GM23338 (cell line): Measurements from ENCODE around the gene PDCD11. TPM values are rescaled to one million over a fixed set of nuclear protein-coding genes. Genes with fewer than 3 reads are reported as not detected.
A peak's percentile ranks its signal among the peaks of the same experiment; 100 is the strongest.

ENCODE experiments used
- ATAC-seq: fragments of 200-7000 bp; cut with Tn5 transposase; 3 replicates; pipeline ENCODE4 v1.9.1; 2020
- DNase-seq: peaks from one replicate; pipeline ENCODE4 v3.0.0-alpha.2; 2015; ENCODE audit warnings: low spot score
- H2AFZ ChIP-seq: fragments of 200-600 bp; sonication (generic); 2 replicates; pipeline ENCODE4 v1.8.0; 2016; ENCODE audit warnings: antibody characterized with exemption, mild to moderate bottlenecking, moderate library complexity
- H3F3A ChIP-seq: fragments of 200-600 bp; sonication (generic); replicated peaks from 2 replicates; pipeline ENCODE4 v1.8.0; 2017; ENCODE audit warnings: antibody characterized with exemption, mixed run types, low read depth
- H3K27ac ChIP-seq: fragments of 200-600 bp; sonication (generic); 2 replicates; pipeline ENCODE4 v1.6.1; 2016; ENCODE audit warnings: low read depth
- H3K27me3 ChIP-seq: fragments of 200-600 bp; sonication (generic); 2 replicates; pipeline ENCODE4 v1.8.0; 2016; ENCODE audit warnings: mild to moderate bottlenecking, mixed run types, moderate library complexity; ENCODE audit not compliant: insufficient read depth
- H3K36me3 ChIP-seq: fragments of 200-600 bp; sonication (generic); 2 replicates; pipeline ENCODE4 v1.8.0; 2016; ENCODE audit warnings: mild to moderate bottlenecking; ENCODE audit not compliant: insufficient read depth
- H3K4me1 ChIP-seq: fragments of 200-600 bp; sonication (generic); 2 replicates; pipeline ENCODE4 v1.8.0; 2016; ENCODE audit warnings: mild to moderate bottlenecking, moderate library complexity; ENCODE audit not compliant: insufficient read depth
- H3K4me2 ChIP-seq: fragments of 200-600 bp; sonication (generic); 2 replicates; pipeline ENCODE4 v1.7.1; 2017; ENCODE audit warnings: mixed run types
- H3K4me3 ChIP-seq: fragments of 200-600 bp; sonication (generic); 2 replicates; pipeline ENCODE4 v1.6.1; 2016; ENCODE audit warnings: mixed run types
- H3K79me2 ChIP-seq: fragments of 200-600 bp; sonication (generic); replicated peaks from 2 replicates; pipeline ENCODE4 v1.8.0; 2017; ENCODE audit warnings: mild to moderate bottlenecking; ENCODE audit not compliant: insufficient read depth
- H3K9me2 ChIP-seq: fragments of 200-600 bp; sonication (generic); 2 replicates; pipeline ENCODE4 v1.8.0; 2017; ENCODE audit not compliant: insufficient read depth
- H4K20me1 ChIP-seq: fragments of 200-600 bp; sonication (generic); replicated peaks from 2 replicates; pipeline ENCODE4 v1.8.0; 2017; ENCODE audit warnings: mild to moderate bottlenecking; ENCODE audit not compliant: insufficient read depth
- H3K27ac Mint-ChIP-seq: 2 replicates; pipeline ENCODE4 v1.8.0; 2020; ENCODE audit warnings: inconsistent platforms, mild to moderate bottlenecking, moderate library complexity, mixed read lengths
- H3K27me3 Mint-ChIP-seq: 3 replicates; pipeline ENCODE4 v1.8.0; 2022; ENCODE audit warnings: low read depth, mild to moderate bottlenecking, moderate library complexity, mixed read lengths, inconsistent platforms; ENCODE audit not compliant: insufficient read depth, poor library complexity
- H3K36me3 Mint-ChIP-seq: 3 replicates; pipeline ENCODE4 v1.8.0; 2021; ENCODE audit warnings: low read depth, mild to moderate bottlenecking, inconsistent platforms, moderate library complexity, mixed read lengths
- H3K4me1 Mint-ChIP-seq: 3 replicates; pipeline ENCODE4 v1.8.0; 2020; ENCODE audit warnings: mild to moderate bottlenecking, inconsistent platforms, mixed read lengths
- H3K4me3 Mint-ChIP-seq: 3 replicates; pipeline ENCODE4 v1.8.0; 2021; ENCODE audit warnings: moderate library complexity, mild to moderate bottlenecking, inconsistent platforms, mixed read lengths
- H3K9me3 Mint-ChIP-seq: 3 replicates; pipeline ENCODE4 v1.8.0; 2020; ENCODE audit warnings: moderate library complexity, mild to moderate bottlenecking, inconsistent platforms, mixed read lengths
- CREB1 ChIP-seq: fragments of 250-450 bp; sonication (Bioruptor Pico); IDR thresholded peaks from 2 replicates; pipeline ENCODE4 v1.5.0; 2020; ENCODE audit warnings: low read depth, mild to moderate bottlenecking, moderate library complexity
- EZH2phosphoT487 ChIP-seq: fragments of 200-600 bp; sonication (generic); IDR thresholded peaks from one replicate; pipeline ENCODE4 v1.8.1; 2018; ENCODE audit warnings: antibody characterized with exemption; ENCODE audit not compliant: unreplicated experiment
- NANOG ChIP-seq: IDR thresholded peaks from 2 replicates; pipeline ENCODE4 v1.6.1; 2016; ENCODE audit warnings: antibody characterized with exemption, borderline replicate concordance
- ZNF331 ChIP-seq: fragments of 250-450 bp; sonication (Bioruptor Pico); IDR thresholded peaks from 2 replicates; pipeline ENCODE4 v1.5.0; 2020; ENCODE audit warnings: low read depth, mild to moderate bottlenecking, moderate library complexity
- microRNA counts: library from miRNA; unstranded; fragments of <30 nt; microRNA quantifications from one replicate; lab custom pipeline; 2017
- microRNA-seq: library from miRNA; unstranded; fragments of <30 nt; microRNA quantifications from one replicate; pipeline ENCODE4, GENCODE V29; 2017
- polyA plus RNA-seq: library from polyadenylated mRNA; unstranded; fragments of >200 nt; fragmentation: Nextera tagmentation; extraction: Ambion mirVana; gene quantifications from 2 replicates; pipeline ENCODE4 v1.2.1, GENCODE V29; 2016
- total RNA-seq: library from RNA; depleted of rRNA; stranded (reverse); fragments of >200 nt; shearing (Covaris generic); gene quantifications from 2 replicates; pipeline ENCODE4 v1.2.3, GENCODE V29; 2014; rRNA removed
- TF ChIP-seq, protein P1 (sequence below): fragments of 250-450 bp; sonication (Bioruptor Pico); IDR thresholded peaks from 2 replicates; pipeline ENCODE4 v1.5.0; 2020; ENCODE audit warnings: mild to moderate bottlenecking, moderate library complexity

PDCD11 gene
- total and polyA plus RNA-seq, 2 experiments from 2014 or later = 82.1 to 87.8 TPM

DNA sequence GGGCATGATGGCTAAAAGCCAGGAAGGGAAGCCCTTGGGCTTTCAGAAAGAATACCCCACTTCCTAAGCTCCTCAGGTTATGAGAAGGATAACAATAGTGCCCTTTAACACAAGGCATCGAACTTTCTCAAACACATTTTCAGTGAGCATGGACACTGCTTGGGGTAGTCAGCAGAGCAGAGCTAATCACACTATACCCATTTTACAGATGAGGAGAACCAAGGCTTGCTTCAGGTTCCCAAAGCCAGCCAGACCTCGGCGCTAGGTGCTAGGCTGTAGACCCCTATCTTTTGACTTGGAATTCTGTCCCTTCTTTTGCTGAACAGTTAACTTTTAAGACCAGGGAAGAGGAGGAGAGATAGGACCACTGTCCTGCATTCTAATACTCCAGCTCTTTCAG is 98.9 kb downstream of the PDCD11 start:
- H3K9me2 ChIP-seq = no peaks in the 10 kb centered on the region
- ATAC-seq = no peak
- Mint-ChIP-seq H3K27ac (no peak overlapping the region), H3K4me1 (peaks cover 23% of the 10 kb centered on the region; the same call in 2 of the 3 replicates), H3K9me3 (no peaks in the 10 kb centered on the region; the same call in 2 of the 3 replicates), H3K36me3 (no peaks in the 10 kb centered on the region), H3K4me3 (no peak overlapping the region), H3K27me3 (peaks cover 28% of the 10 kb centered on the region)
- H3F3A ChIP-seq = peaks cover 5% of the 10 kb centered on the region; the same call in 1 of the 2 replicates
- no peaks in the 10 kb centered on the region for H3K36me3 ChIP-seq
- no peak overlapping the region for H3K27ac ChIP-seq
- peaks cover 58% of the 10 kb centered on the region for H3K27me3 ChIP-seq
- no peak for DNase-seq
- no peaks in the 10 kb centered on the region; the same call in 1 of the 2 replicates for H3K4me1 ChIP-seq
- no peaks in the 10 kb centered on the region for H4K20me1 ChIP-seq
- no peak overlapping the region for H3K4me3 ChIP-seq
- H2AFZ ChIP-seq = peak overlapping the region; percentile 94; the same call in 1 of the 2 replicates
- TF ChIP-seq CREB1 = no peak
- no peak for TF ChIP-seq EZH2phosphoT487
- TF ChIP-seq ZNF331 (CRISPR knock-in tag) = no peak
- no peak for TF ChIP-seq NANOG
- TF ChIP-seq, protein P1, sequence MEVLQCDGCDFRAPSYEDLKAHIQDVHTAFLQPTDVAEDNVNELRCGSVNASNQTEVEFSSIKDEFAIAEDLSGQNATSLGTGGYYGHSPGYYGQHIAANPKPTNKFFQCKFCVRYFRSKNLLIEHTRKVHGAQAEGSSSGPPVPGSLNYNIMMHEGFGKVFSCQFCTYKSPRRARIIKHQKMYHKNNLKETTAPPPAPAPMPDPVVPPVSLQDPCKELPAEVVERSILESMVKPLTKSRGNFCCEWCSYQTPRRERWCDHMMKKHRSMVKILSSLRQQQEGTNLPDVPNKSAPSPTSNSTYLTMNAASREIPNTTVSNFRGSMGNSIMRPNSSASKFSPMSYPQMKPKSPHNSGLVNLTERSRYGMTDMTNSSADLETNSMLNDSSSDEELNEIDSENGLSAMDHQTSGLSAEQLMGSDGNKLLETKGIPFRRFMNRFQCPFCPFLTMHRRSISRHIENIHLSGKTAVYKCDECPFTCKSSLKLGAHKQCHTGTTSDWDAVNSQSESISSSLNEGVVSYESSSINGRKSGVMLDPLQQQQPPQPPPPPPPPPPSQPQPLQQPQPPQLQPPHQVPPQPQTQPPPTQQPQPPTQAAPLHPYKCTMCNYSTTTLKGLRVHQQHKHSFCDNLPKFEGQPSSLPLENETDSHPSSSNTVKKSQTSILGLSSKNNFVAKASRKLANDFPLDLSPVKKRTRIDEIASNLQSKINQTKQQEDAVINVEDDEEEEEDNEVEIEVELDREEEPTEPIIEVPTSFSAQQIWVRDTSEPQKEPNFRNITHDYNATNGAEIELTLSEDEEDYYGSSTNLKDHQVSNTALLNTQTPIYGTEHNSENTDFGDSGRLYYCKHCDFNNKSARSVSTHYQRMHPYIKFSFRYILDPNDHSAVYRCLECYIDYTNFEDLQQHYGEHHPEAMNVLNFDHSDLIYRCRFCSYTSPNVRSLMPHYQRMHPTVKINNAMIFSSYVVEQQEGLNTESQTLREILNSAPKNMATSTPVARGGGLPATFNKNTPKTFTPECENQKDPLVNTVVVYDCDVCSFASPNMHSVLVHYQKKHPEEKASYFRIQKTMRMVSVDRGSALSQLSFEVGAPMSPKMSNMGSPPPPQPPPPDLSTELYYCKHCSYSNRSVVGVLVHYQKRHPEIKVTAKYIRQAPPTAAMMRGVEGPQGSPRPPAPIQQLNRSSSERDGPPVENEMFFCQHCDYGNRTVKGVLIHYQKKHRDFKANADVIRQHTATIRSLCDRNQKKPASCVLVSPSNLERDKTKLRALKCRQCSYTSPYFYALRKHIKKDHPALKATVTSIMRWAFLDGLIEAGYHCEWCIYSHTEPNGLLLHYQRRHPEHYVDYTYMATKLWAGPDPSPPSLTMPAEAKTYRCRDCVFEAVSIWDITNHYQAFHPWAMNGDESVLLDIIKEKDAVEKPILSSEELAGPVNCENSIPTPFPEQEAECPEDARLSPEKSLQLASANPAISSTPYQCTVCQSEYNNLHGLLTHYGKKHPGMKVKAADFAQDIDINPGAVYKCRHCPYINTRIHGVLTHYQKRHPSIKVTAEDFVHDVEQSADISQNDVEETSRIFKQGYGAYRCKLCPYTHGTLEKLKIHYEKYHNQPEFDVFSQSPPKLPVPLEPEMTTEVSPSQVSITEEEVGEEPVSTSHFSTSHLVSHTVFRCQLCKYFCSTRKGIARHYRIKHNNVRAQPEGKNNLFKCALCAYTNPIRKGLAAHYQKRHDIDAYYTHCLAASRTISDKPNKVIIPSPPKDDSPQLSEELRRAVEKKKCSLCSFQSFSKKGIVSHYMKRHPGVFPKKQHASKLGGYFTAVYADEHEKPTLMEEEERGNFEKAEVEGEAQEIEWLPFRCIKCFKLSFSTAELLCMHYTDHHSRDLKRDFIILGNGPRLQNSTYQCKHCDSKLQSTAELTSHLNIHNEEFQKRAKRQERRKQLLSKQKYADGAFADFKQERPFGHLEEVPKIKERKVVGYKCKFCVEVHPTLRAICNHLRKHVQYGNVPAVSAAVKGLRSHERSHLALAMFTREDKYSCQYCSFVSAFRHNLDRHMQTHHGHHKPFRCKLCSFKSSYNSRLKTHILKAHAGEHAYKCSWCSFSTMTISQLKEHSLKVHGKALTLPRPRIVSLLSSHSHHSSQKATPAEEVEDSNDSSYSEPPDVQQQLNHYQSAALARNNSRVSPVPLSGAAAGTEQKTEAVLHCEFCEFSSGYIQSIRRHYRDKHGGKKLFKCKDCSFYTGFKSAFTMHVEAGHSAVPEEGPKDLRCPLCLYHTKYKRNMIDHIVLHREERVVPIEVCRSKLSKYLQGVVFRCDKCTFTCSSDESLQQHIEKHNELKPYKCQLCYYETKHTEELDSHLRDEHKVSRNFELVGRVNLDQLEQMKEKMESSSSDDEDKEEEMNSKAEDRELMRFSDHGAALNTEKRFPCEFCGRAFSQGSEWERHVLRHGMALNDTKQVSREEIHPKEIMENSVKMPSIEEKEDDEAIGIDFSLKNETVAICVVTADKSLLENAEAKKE (CRISPR knock-in tag) = no peak
- H3K4me2 ChIP-seq = no peak overlapping the region
- H3K79me2 ChIP-seq = no peaks in the 10 kb centered on the region

MicroRNAs within 50 kb of the gene (microRNA counts, 767-probe panel; counts per million panel counts)
- not detected for microRNA hsa-miR-1307-3p (lab: Ali Mortazavi, UCI)

Small RNAs within 50 kb of the gene (microRNA-seq; reads per million reads assigned to microRNA genes)
- gene MIR1307 = 672 reads per million, percentile 89 among the genes with 10 or more reads in this experiment

Other genes starting within 250 kb of the PDCD11 start
- gene NT5C2, start 203.4 kb upstream of the PDCD11 start, total RNA-seq = 85.4 and 107 TPM in 2 replicates
- gene NT5C2, start 203.4 kb upstream of the PDCD11 start, polyA plus RNA-seq = 27.1 and 33.9 TPM in 2 replicates
- not detected in 2 replicates for gene RPEL1, start 150.7 kb upstream of the PDCD11 start, total RNA-seq
- gene RPEL1, start 150.7 kb upstream of the PDCD11 start, polyA plus RNA-seq = 0.21 TPM in 1 of 2 replicates, not detected in the other
- gene INA, start 119.5 kb upstream of the PDCD11 start, total RNA-seq = 25.1 and 26.1 TPM in 2 replicates
- 9.0 and 10.0 TPM in 2 replicates for gene INA, start 119.5 kb upstream of the PDCD11 start, polyA plus RNA-seq
- 14.0 and 16.6 TPM in 2 replicates for gene PCGF6, start 45.5 kb upstream of the PDCD11 start, total RNA-seq
- gene PCGF6, start 45.5 kb upstream of the PDCD11 start, polyA plus RNA-seq = 22.3 and 26.1 TPM in 2 replicates
- 22.8 and 25.9 TPM in 2 replicates for gene TAF5, start 28.6 kb upstream of the PDCD11 start, total RNA-seq
- gene TAF5, start 28.6 kb upstream of the PDCD11 start, polyA plus RNA-seq = 8.6 and 10.4 TPM in 2 replicates
- 227 and 351 TPM in 2 replicates for gene ATP5MK, start 151 bp upstream of the PDCD11 start, total RNA-seq
- gene ATP5MK, start 151 bp upstream of the PDCD11 start, polyA plus RNA-seq = 1,139 and 1,414 TPM in 2 replicates
- gene CALHM2, start 55.7 kb downstream of the PDCD11 start, total RNA-seq = 2.1 and 2.7 TPM in 2 replicates
- 2.1 and 2.2 TPM in 2 replicates for gene CALHM2, start 55.7 kb downstream of the PDCD11 start, polyA plus RNA-seq
- gene CALHM1, start 62.3 kb downstream of the PDCD11 start, total RNA-seq = 0.93 TPM in 1 of 2 replicates, not detected in the other
- 0.11 and 0.16 TPM in 2 replicates for gene CALHM1, start 62.3 kb downstream of the PDCD11 start, polyA plus RNA-seq
- 0.14 TPM in 1 of 2 replicates, not detected in the other for gene CALHM3, start 82.6 kb downstream of the PDCD11 start, total RNA-seq
- gene CALHM3, start 82.6 kb downstream of the PDCD11 start, polyA plus RNA-seq = 0.19 TPM in 1 of 2 replicates, not detected in the other
- 1.1 and 3.8 TPM in 2 replicates for gene NEURL1, start 97.1 kb downstream of the PDCD11 start, total RNA-seq
- 0.71 and 0.82 TPM in 2 replicates for gene NEURL1, start 97.1 kb downstream of the PDCD11 start, polyA plus RNA-seq